ENCODE results near the gene GPANK1.

GRCh38 chr6:31689249-31690110 lies 24.7 kb upstream of the GPANK1 start:
- TF ChIP-seq, protein P1, sequence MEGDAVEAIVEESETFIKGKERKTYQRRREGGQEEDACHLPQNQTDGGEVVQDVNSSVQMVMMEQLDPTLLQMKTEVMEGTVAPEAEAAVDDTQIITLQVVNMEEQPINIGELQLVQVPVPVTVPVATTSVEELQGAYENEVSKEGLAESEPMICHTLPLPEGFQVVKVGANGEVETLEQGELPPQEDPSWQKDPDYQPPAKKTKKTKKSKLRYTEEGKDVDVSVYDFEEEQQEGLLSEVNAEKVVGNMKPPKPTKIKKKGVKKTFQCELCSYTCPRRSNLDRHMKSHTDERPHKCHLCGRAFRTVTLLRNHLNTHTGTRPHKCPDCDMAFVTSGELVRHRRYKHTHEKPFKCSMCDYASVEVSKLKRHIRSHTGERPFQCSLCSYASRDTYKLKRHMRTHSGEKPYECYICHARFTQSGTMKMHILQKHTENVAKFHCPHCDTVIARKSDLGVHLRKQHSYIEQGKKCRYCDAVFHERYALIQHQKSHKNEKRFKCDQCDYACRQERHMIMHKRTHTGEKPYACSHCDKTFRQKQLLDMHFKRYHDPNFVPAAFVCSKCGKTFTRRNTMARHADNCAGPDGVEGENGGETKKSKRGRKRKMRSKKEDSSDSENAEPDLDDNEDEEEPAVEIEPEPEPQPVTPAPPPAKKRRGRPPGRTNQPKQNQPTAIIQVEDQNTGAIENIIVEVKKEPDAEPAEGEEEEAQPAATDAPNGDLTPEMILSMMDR (IDR thresholded peaks at IDR 0.05): no peak; the same call in 1 of the 2 replicates
- no peak for TF ChIP-seq POLR2AphosphoS5 (IDR thresholded peaks at IDR 0.05; ENCODE audit: low read depth, low read length)
- TF ChIP-seq, protein P2, sequence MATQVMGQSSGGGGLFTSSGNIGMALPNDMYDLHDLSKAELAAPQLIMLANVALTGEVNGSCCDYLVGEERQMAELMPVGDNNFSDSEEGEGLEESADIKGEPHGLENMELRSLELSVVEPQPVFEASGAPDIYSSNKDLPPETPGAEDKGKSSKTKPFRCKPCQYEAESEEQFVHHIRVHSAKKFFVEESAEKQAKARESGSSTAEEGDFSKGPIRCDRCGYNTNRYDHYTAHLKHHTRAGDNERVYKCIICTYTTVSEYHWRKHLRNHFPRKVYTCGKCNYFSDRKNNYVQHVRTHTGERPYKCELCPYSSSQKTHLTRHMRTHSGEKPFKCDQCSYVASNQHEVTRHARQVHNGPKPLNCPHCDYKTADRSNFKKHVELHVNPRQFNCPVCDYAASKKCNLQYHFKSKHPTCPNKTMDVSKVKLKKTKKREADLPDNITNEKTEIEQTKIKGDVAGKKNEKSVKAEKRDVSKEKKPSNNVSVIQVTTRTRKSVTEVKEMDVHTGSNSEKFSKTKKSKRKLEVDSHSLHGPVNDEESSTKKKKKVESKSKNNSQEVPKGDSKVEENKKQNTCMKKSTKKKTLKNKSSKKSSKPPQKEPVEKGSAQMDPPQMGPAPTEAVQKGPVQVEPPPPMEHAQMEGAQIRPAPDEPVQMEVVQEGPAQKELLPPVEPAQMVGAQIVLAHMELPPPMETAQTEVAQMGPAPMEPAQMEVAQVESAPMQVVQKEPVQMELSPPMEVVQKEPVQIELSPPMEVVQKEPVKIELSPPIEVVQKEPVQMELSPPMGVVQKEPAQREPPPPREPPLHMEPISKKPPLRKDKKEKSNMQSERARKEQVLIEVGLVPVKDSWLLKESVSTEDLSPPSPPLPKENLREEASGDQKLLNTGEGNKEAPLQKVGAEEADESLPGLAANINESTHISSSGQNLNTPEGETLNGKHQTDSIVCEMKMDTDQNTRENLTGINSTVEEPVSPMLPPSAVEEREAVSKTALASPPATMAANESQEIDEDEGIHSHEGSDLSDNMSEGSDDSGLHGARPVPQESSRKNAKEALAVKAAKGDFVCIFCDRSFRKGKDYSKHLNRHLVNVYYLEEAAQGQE (IDR thresholded peaks at IDR 0.05; ENCODE audit: insufficient read depth in 1 of 2, low read depth in 2 of 2, low read length in 1 of 2): no peak
